GM12865 (cell line): Measurements from ENCODE around the gene ASCL1.

Experiments used
- DNase-seq: peaks from one replicate; pipeline ENCODE4 v3.0.0; 2010; ENCODE audit warnings: low read depth
- H3K4me3 ChIP-seq: 2 replicates; pipeline ENCODE4 v1.5.1; 2011; ENCODE audit warnings: mild to moderate bottlenecking, low read depth, low read length, control low read depth
- TF ChIP-seq, protein P1 (sequence below): IDR thresholded peaks from 2 replicates; pipeline ENCODE4 v1.5.1; 2011; ENCODE audit warnings: low read length, control low read depth, low read depth, inconsistent platforms; ENCODE audit not compliant: insufficient read depth; ENCODE audit errors: missing control alignments

Gene ASCL1

DNA sequence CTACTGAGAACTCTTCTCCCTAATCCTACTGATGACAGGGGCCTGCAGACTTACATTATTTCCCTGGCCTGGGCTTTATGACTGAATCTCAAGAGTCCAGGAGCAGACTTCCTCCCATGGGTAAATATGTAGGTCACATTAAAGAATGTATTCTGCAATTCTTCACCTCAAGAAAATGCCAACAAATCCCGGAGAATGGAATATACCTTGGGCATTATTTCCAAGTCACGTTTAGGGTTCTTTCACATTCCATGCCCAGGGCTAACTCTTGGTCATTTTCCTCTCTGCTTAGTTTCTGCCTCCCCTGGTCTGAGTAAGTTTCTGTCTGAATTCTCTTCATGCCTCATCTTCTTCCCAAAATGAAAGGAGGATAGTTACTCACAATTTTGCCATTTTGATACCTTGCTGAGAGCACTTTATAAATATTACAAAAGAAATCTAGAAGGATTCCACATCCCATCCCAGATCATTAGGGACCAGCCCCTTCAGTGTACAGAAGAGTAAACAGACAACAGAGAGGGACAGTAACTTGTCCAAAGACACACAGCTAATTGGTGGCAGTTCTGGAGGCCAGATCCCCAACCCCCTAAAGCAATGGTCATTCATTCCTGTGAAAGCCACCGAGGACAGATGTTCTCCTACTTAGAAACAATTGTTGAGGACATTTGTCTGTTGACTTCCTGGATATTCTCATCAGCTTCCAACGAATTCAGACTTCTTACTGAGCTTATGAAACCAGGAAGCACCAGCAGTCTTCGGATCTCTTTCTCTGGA lies 41.0 kb upstream of the ASCL1 start:
- TF ChIP-seq, protein P1, sequence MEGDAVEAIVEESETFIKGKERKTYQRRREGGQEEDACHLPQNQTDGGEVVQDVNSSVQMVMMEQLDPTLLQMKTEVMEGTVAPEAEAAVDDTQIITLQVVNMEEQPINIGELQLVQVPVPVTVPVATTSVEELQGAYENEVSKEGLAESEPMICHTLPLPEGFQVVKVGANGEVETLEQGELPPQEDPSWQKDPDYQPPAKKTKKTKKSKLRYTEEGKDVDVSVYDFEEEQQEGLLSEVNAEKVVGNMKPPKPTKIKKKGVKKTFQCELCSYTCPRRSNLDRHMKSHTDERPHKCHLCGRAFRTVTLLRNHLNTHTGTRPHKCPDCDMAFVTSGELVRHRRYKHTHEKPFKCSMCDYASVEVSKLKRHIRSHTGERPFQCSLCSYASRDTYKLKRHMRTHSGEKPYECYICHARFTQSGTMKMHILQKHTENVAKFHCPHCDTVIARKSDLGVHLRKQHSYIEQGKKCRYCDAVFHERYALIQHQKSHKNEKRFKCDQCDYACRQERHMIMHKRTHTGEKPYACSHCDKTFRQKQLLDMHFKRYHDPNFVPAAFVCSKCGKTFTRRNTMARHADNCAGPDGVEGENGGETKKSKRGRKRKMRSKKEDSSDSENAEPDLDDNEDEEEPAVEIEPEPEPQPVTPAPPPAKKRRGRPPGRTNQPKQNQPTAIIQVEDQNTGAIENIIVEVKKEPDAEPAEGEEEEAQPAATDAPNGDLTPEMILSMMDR = no peak
- DNase-seq = no peak
- no peak overlapping the region for H3K4me3 ChIP-seq

DNA sequence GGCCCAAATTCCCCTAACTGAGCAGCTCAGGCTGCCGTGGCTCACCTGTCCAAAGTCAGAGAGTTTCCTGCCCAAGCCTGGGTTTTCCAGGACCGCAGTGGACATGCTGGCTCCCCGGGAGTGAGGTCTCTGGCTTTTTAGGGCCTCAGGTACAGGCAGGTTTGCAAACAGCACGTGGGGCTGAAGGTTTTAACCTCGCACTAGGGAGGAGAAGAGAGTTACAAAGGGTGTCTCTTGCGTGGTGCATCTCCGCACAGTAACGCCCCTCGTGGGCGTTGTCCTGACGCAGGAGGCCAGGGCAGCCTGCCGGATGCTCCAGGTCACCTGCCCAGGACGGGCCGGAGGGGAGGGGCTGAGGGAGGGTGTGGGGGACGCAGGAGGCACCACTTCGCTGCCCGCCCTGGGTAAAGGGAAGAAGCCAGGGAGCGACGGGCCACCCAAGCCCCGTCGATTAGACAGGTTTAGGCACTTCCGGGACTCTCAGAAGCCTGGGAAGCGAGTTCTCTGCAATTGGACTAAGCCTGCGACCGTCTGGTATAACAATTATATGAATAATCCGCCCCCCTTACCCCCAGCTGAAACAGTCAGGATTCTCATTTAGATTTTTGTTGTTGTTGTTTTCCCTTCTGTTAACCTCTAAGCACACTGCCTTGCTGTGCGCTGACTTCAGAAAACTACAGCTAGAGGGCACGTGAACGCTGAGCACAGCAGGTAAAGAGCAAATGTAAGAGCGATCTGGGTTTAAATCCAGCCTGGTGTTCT lies 40.3 kb upstream of the ASCL1 start, which contains the start of gene PAH:
Gene PAH (minus strand): TSS at position 219 of the 762 bp plus-strand sequence. CDS start 114 bp downstream, at position 105.
- DNase-seq = peak; percentile 47
- peak within 1 kb of the TSS; percentile 51 for H3K4me3 ChIP-seq
- TF ChIP-seq, protein P1 = peak; percentile 17

DNA sequence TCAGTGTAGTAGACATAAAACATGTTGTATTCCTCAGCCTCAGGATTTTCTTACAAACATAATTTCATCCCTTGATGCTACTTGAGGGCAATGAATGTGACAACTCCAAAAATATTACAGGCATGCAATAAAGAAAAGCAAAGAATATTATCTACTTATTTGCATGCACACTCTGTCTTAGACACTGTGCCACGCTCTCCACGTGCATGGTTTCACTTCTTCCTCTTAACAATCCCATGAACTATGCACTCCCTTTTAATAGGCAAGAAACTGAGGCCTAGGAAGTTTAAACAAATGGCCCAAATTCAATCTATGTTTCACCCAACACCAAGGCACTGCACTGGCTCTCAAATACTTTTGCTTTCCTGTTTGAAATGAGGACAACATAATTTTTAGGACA lies 38.6 kb upstream of the ASCL1 start:
- TF ChIP-seq, protein P1 = no peak
- H3K4me3 ChIP-seq = no peak overlapping the region
- DNase-seq = no peak

DNA sequence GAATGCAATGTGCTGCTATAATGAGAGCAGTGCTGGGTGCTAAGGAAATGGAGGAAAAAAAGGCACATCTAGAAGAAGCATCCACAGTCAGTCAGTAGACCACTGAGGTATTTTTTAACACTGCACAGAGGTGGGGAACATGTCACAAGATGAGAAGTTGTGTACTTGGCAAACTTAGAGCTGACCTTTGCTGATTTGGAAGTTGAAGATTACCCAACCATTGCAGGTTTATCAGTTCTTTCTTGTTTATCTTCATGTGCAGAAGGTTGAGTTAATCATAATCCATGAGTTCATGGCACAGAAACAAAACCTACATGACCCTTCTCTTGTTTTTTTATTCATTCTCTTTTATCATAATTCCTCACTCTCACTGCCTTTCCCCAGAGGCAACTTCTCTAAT lies 37.2 kb upstream of the ASCL1 start:
- TF ChIP-seq, protein P1 = no peak
- H3K4me3 ChIP-seq = no peak overlapping the region
- no peak for DNase-seq

DNA sequence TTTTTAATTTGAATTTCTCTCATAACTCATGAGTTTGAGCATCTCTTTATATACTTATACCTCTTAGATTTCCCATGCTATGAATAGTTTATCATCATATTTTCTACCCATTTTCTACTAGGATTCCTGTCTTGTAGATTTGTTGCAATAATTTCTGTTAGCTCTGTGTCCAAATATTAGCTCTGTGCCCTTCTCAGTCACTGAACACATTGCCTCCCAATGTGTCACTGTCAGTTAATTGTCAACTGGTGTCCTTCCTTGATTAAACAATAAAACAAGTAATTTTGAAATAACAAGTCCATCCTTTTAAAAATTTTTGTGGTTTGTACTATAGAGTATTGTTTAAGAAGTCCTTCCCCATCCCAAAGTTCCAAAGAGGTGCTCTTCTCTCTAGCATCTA lies 36.2 kb upstream of the ASCL1 start:
- TF ChIP-seq, protein P1 = no peak
- no peak overlapping the region for H3K4me3 ChIP-seq
- no peak for DNase-seq

DNA sequence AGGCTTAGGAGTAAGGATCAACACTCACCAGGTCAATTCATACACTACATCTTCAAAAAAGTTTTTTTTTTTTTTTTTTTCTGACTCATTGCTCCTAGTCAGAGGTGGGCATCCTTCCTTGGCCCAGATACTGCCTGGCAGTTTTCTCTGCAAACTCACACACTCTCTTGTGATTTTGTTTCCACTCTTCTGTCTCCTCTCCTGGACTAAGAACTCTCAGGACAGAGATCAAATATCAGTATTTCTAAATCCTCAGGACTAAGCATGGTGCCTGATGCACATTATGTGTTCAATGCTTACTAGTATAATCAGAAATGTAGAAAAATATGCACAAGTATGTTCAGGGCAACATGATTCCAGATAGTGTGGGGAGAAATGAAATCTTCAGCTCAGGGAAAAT lies 30.3 kb upstream of the ASCL1 start:
- H3K4me3 ChIP-seq = no peak overlapping the region
- no peak for DNase-seq
- TF ChIP-seq, protein P1 = no peak
